Heart right ventricle (tissue), 16 donors: ENCODE measurements around the gene LRRC1. TPM values are rescaled to one million over a fixed set of nuclear protein-coding genes. Genes with fewer than 3 reads are reported as not detected.
A peak's percentile ranks its signal among the peaks of the same experiment; 100 is the strongest.

Source experiments
- ATAC-seq, 8 donors: fragments of 200-7000 bp; cut with Tn5 transposase; one replicate each; pipeline ENCODE4 v1.9.1; 2020; ENCODE audit warnings: mild to moderate bottlenecking in 8 of 8, moderate library complexity in 8 of 8, moderate number of reproducible peaks in 1 of 8
- DNase-seq, 2 donors: peaks; one replicate each; pipeline ENCODE4 v3.0.0-alpha.2; 2020
- H3K27ac ChIP-seq, 10 donors: fragments of 200-600 bp; sonication (generic) in 2 of 10; one replicate each; pipeline versions ENCODE4 v1.5.0 to v1.8.0; 2020 to 2022; ENCODE audit warnings: mild to moderate bottlenecking in 3 of 10
- H3K27me3 ChIP-seq, 7 donors: fragments of 200-600 bp; one replicate each; pipeline ENCODE4 v1.8.0; 2021 to 2022; ENCODE audit warnings: mild to moderate bottlenecking in 2 of 7
- H3K36me3 ChIP-seq, 9 donors: fragments of 200-600 bp; sonication (generic) in 1 of 9; one replicate each; pipeline versions ENCODE4 v1.5.0 to v1.8.0; 2020 to 2022; ENCODE audit warnings: mild to moderate bottlenecking in 2 of 9
- H3K4me1 ChIP-seq, 9 donors: fragments of 200-600 bp; sonication (generic) in 1 of 9; one replicate each; pipeline versions ENCODE4 v1.5.0 to v1.8.0; 2020 to 2022; ENCODE audit warnings: mild to moderate bottlenecking in 4 of 9
- H3K4me3 ChIP-seq, 10 donors: fragments of 200-600 bp; sonication (generic) in 2 of 10; one replicate each; pipeline versions ENCODE4 v1.5.0 to v1.8.0; 2020 to 2022; ENCODE audit warnings: mild to moderate bottlenecking in 7 of 10, moderate library complexity in 2 of 10
- H3K9me3 ChIP-seq, 11 donors: fragments of 200-600 bp in 10 of 11; sonication (generic) in 2 of 11; one replicate each; pipeline versions ENCODE4 v1.5.0 to v1.8.0; 2013 to 2022; ENCODE audit warnings: mild to moderate bottlenecking in 2 of 11, control low read depth in 1 of 11, moderate library complexity in 1 of 11
- CTCF ChIP-seq, 9 donors: fragments of 200-600 bp; sonication (generic) in 2 of 9; IDR thresholded peaks; one replicate each; pipeline versions ENCODE4 v1.5.0 to v1.8.0; 2021 to 2022; ENCODE audit warnings: antibody characterized with exemption in 9 of 9, mild to moderate bottlenecking in 5 of 9, moderate library complexity in 1 of 9
- WGBS, 2 donors: extraction: QIAGEN DNeasy Blood & Tissue Kit; methylation state at CpG; one replicate each; pipeline ENCODE4 v1.1.7; 2013; ENCODE audit warnings: inconsistent platforms in 1 of 2; 5-methylcytosine and 5-hydroxymethylcytosine counted together
- intact Hi-C, 10 donors: fragments of 100-400 bp; cut with DNase I; formaldehyde crosslinking; loops; one replicate each; pipeline versions ENCODE4 v1.11.1 to v1.14.2; 2022
- polyA plus RNA-seq, 2 donors: library from polyadenylated mRNA; stranded (reverse); fragments of 200-250 nt; gene quantifications; one replicate each; pipeline ENCODE4 v1.2.3, GENCODE V29; 2013
- total RNA-seq, 10 donors: library from RNA; stranded (reverse); fragmentation: NEBNext Ultra II Directional in 3 of 10; extraction: Animal tissue kit (Norgen Biotek cat#: 25700) in 3 of 10; gene quantifications; one replicate each; pipeline versions ENCODE4 v1.2.1 to v1.2.4, GENCODE V29; 2021 to 2023
- donor health status: Arrhythmogenic right ventricular cardiomyopathy.
- donor health status: ischemic (EF 13 %, LVEDD 7.1; RV severe dilation, severe dysfunction).
- donor health status: healthy with polysubstance abuse.
- donor health status: DM: no; HTN: yes; CAD: no.
- donor health status: DM: no; HTN: no; CAD: no.
- donor health status: ischemic (EF 25% LVEDD 6.9; RV normal size, moderate dysfunction).
- donor health status: ischemic (EF 25% LVEDD 5.7; RV mildly dilated, moderate dysfunction).
- donor health status: healthy.
- donor health status: DM: yes; HTN: yes; CAD: no.
- donor health status: Ischemic cardiomyopathy.
- donor health status: ischemic (EF 35%, LVEDD 5.7; RV mildly dilated, moderate dysfunction).
- donor health status: nonischemic (EF 11% LVEDD 7.7; RV severe dilation, severe dysfunction).
- donor health status: DM: yes; HTN: yes; CAD: no.
- donor health status: PGD.
- donor health status: ischemic (EF 29% LVEDD 5.4; RV normal size, mild dysfunction).
- donor health status: nonischemic (EF 23%, LVEDD 6.1; RV moderate dilation, normal function).

Gene LRRC1
- total and polyA plus RNA-seq, 12 donors: 1.2 to 7.5 (median 4.7) TPM

GRCh38 chr6:53831936-53832660, 37.3 kb downstream of the LRRC1 start:
- DNase-seq: no peak
- H3K9me3 ChIP-seq: no peaks in the 10 kb centered on the region
- ATAC-seq: no peak
- intact Hi-C loops: no loop called here
- H3K27me3 ChIP-seq: no peaks in the 10 kb centered on the region
- no peak for TF ChIP-seq CTCF (IDR thresholded peaks at IDR 0.05)
- H3K4me3 ChIP-seq: no peak overlapping the region
- H3K27ac ChIP-seq: no peak overlapping the region
- no peaks in the 10 kb centered on the region for H3K36me3 ChIP-seq
- H3K4me1 ChIP-seq: peaks cover 0 to 26% (median 3%) of the 10 kb centered on the region in 9 donors
- 94% methylated on average over 6 of the region's 6 CpGs for WGBS, 2 donors

DNA sequence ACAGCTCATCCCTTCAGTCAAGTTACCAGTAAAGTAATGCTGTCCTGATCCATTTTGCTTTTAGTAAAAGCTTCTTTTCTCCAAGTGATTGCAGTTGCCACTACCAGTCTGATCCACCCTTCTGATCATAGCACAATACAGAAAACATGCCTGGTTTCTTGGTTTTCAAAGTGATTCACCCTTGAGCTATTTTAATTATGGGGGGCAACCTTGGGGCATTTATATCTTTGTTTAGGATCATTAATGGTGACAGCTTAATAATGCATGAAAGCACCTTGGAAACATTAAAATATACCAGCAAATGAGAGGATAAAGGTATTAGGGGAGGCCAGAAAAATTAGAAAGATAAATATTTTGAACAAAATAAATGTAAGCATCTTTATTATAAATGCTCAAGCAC, 38.4 kb downstream of the LRRC1 start:
- no peak for ATAC-seq
- intact Hi-C loops: no loop called here

DNA sequence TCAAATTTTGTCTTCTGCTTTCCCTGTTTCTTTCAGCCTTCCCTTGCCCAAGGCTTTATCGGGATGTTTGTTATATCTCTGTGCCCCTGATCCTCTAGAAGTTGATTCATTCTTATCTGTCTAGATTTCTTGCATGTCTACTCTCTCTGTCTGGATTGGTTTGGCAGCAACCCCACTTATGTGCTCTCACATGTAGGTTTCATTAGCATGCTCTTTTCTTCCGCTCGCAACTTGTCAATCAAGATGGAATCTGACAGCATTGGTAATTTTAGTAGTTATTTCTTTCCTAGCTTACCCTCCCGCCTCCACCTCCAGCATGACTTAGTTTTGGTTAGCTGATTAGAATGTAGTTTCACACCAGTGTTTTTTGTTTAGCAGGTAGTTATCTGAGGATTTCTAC, 39.3 kb downstream of the LRRC1 start:
- 71 to 83% methylated on average over 4 of the region's 4 CpGs for WGBS, 2 donors
- no peak for TF ChIP-seq CTCF (IDR thresholded peaks at IDR 0.05)
- Histone ChIP-seq H3K27me3 (no peaks in the 10 kb centered on the region), H3K36me3 (no peaks in the 10 kb centered on the region), H3K27ac (no peak overlapping the region), H3K9me3 (no peaks in the 10 kb centered on the region), H3K4me3 (no peak overlapping the region), H3K4me1 (peaks cover 0 to 23% (median 4%) of the 10 kb centered on the region in 9 donors)
- ATAC-seq (no peak), DNase-seq (no peak)
- intact Hi-C loops: no loop called here

More for the DNA sequence above, 38.4 kb downstream of the LRRC1 start:
- H3K4me3 ChIP-seq: no peak overlapping the region
- no peaks in the 10 kb centered on the region for H3K36me3 ChIP-seq
- no peaks in the 10 kb centered on the region for H3K27me3 ChIP-seq
- peaks cover 0 to 22% (median 5%) of the 10 kb centered on the region in 9 donors for H3K4me1 ChIP-seq
- TF ChIP-seq CTCF (IDR thresholded peaks at IDR 0.05): no peak
- H3K9me3 ChIP-seq: no peaks in the 10 kb centered on the region
- H3K27ac ChIP-seq: no peak overlapping the region
- no peak for DNase-seq

- Histone ChIP-seq H3K27ac (peak overlapping the region in 2 of 10 donors; percentile 17 to 48), H3K4me3 (no peak overlapping the region), H3K27me3 (no peaks in the 10 kb centered on the region), H3K4me1 (peaks cover 0 to 24% (median 4%) of the 10 kb centered on the region in 9 donors), H3K36me3 (no peaks in the 10 kb centered on the region), H3K9me3 (peaks cover 0 to 10% (median 6%) of the 10 kb centered on the region in 11 donors)
- intact Hi-C loops: no loop called here
- ATAC-seq (peak; percentile 42 to 90 (median 62)), DNase-seq (no peak)
- 64 to 78% methylated on average over 3 of the region's 3 CpGs for WGBS, 2 donors
- TF ChIP-seq CTCF (IDR thresholded peaks at IDR 0.05): no peak
These were observed 43.3 kb downstream of the LRRC1 start for GRCh38 chr6:53837865-53838769.
